Stomach (tissue), 9 donors: Measurements from ENCODE around the gene ABHD17B. TPM values are rescaled to one million over a fixed set of nuclear protein-coding genes. Genes with fewer than 3 reads are reported as not detected.

Source experiments
- DNase-seq, 2 donors: peaks; one replicate each; pipeline versions ENCODE4 v3.0.0 to v3.0.0-alpha.2; 2013 to 2019
- H3K27ac ChIP-seq, 5 donors: fragments of 200-600 bp in 4 of 5; sonication (generic) in 4 of 5; one replicate each; pipeline ENCODE4 v1.5.1; 2013 to 2019; ENCODE audit warnings: mild to moderate bottlenecking in 1 of 5, moderate library complexity in 1 of 5
- H3K27me3 ChIP-seq, 3 donors: fragments of 200-600 bp; sonication (generic); one replicate each; pipeline ENCODE4 v1.5.1; 2017 to 2019; ENCODE audit warnings: mixed run types in 1 of 3
- H3K36me3 ChIP-seq, 4 donors: fragments of 200-600 bp; sonication (generic); 1 replicate in 3 of 4; 2 replicates in 1 of 4; pipeline ENCODE4 v1.5.1; 2016 to 2019
- H3K4me1 ChIP-seq, 4 donors: fragments of 200-600 bp; sonication (generic); one replicate each; pipeline ENCODE4 v1.5.1; 2016 to 2019
- H3K4me3 ChIP-seq, 4 donors: fragments of 200-600 bp; sonication (generic) in 3 of 4; one replicate each; pipeline ENCODE4 v1.5.1; 2016 to 2019; ENCODE audit warnings: mild to moderate bottlenecking in 1 of 4
- H3K9me3 ChIP-seq, 4 donors: fragments of 200-600 bp; sonication (generic); one replicate each; pipeline ENCODE4 v1.5.1; 2016 to 2019
- CTCF ChIP-seq, 7 experiments: fragments of 450-650 bp in 4 of 7; fragments of 200-600 bp in 3 of 7; sonication (generic) in 3 of 7; IDR thresholded peaks; one replicate each; pipeline ENCODE4 v1.5.1; 2016 to 2019; ENCODE audit warnings: antibody characterized with exemption in 7 of 7, control low read depth in 2 of 7, mild to moderate bottlenecking in 1 of 7
- EP300 ChIP-seq: sonication (generic); formaldehyde crosslinking; IDR thresholded peaks from one replicate; pipeline ENCODE4 v1.6.1; 2017; ENCODE audit warnings: antibody characterized with exemption
- POLR2A ChIP-seq, 4 donors: fragments of 450-650 bp; IDR thresholded peaks; one replicate each; pipeline ENCODE4 v1.6.1; 2016; ENCODE audit warnings: antibody characterized with exemption in 4 of 4, control low read depth in 2 of 4, mild to moderate bottlenecking in 1 of 4, moderate library complexity in 1 of 4
- POLR2AphosphoS5 ChIP-seq, 3 donors: sonication (generic); formaldehyde crosslinking; IDR thresholded peaks; one replicate each; pipeline ENCODE4 v1.6.1; 2016; ENCODE audit warnings: antibody characterized with exemption in 3 of 3
- WGBS, 5 donors: extraction: QIAGEN DNeasy Blood & Tissue Kit in 3 of 5; methylation state at CpG; one replicate each; pipeline versions ENCODE4 v1.1.5 to v1.1.7; 2013 to 2018; 5-methylcytosine and 5-hydroxymethylcytosine counted together
- intact Hi-C: fragments of 100-400 bp; cut with DNase I; formaldehyde crosslinking; loops from one replicate; pipeline ENCODE4 v1.15.1; 2023; ENCODE audit warnings: low total_unique reads
- polyA plus RNA-seq, 3 donors: library from polyadenylated mRNA; stranded (reverse); fragments of 200-250 nt; gene quantifications; one replicate each; pipeline ENCODE4 v1.2.3, GENCODE V29; 2013
- total RNA-seq, 5 donors: library from RNA; depleted of rRNA; stranded (reverse); fragments of >200 nt; gene quantifications; one replicate each; pipeline versions ENCODE4 v1.1.0 to v1.2.3, GENCODE V29; 2014 to 2016
- donor health status: healthy with polysubstance abuse.
- donor health status: Bipolar disorder and iron deficiency.
- donor health status: healthy.

The ABHD17B gene
- total and polyA plus RNA-seq, 8 donors = 4.0 to 57.5 (median 11.2) TPM

DNA sequence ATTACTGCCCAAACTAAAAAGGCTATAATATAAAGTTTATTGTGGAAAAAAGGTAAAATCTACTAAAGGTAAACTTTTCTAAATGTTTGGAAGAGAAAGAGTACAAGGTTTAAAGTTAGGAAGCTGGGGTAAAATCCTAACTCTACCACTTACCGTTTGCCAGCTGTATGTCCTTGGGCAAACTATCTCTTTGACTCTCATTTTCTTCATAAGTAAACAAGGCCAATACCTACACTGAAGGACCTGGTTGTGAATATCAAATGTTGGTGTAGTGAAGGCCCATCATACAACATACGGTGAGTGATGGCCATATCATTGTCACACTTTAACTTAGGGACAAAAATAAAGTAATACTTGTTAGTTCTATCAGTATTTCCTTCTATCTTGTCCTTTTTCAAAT lies 34.9 kb downstream of the ABHD17B start:
- TF ChIP-seq CTCF (IDR thresholded peaks at IDR 0.05) (no peak), POLR2A (IDR thresholded peaks at IDR 0.05) (no peak), EP300 (no peak), POLR2AphosphoS5 (IDR thresholded peaks at IDR 0.05) (no peak)
- Histone ChIP-seq H3K27ac (no peak overlapping the region), H3K36me3 (peaks cover 0 to 22% (median 12%) of the 10 kb centered on the region in 4 donors), H3K4me3 (no peak overlapping the region), H3K4me1 (no peaks in the 10 kb centered on the region), H3K27me3 (no peaks in the 10 kb centered on the region), H3K9me3 (peaks cover 4 to 38% (median 20%) of the 10 kb centered on the region in 4 donors)
- intact Hi-C loops = no loop called here
- no peak for DNase-seq
- WGBS, 5 donors = 88 to 96% (median 92%) methylated on average over 2 of the region's 2 CpGs

- TF ChIP-seq POLR2AphosphoS5 (IDR thresholded peaks at IDR 0.05) (no peak), POLR2A (IDR thresholded peaks at IDR 0.05) (no peak), EP300 (no peak), CTCF (IDR thresholded peaks at IDR 0.05) (no peak)
- Histone ChIP-seq H3K4me3 (no peak overlapping the region), H3K9me3 (peaks cover 4 to 35% (median 20%) of the 10 kb centered on the region in 4 donors), H3K27me3 (no peaks in the 10 kb centered on the region), H3K36me3 (peaks cover 0 to 22% (median 12%) of the 10 kb centered on the region in 4 donors), H3K4me1 (no peaks in the 10 kb centered on the region), H3K27ac (no peak overlapping the region)
- intact Hi-C loops = no loop called here
- DNase-seq = no peak
- 91 to 97% (median 94%) methylated on average over 6 of the region's 6 CpGs for WGBS, 5 donors
Observed at GRCh38 chr9:71875345-71875744, 35.6 kb downstream of the ABHD17B start.

DNA sequence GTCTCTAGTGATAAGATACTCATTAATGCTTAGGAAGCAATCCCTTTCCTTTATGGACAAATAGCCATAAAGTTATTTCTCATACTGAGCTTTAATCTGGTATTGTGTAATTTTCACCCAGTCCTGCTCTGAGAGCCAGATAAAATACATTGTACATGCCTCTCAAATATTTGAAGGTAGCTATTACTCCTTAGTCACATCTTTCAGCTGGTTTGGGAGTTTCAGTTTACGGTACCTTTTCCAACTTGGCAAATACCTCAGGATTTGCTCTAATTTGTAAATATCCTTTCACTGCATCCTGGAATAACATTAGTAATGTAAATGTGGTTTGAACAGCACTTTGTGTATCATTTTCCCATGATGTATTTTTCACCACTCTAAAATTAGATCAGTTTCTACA lies 47.4 kb downstream of the ABHD17B start:
- peaks cover 3 to 25% (median 15%) of the 10 kb centered on the region in 4 donors for H3K9me3 ChIP-seq
- peaks cover 0 to 5% (median 2%) of the 10 kb centered on the region in 4 donors for H3K4me1 ChIP-seq

DNA sequence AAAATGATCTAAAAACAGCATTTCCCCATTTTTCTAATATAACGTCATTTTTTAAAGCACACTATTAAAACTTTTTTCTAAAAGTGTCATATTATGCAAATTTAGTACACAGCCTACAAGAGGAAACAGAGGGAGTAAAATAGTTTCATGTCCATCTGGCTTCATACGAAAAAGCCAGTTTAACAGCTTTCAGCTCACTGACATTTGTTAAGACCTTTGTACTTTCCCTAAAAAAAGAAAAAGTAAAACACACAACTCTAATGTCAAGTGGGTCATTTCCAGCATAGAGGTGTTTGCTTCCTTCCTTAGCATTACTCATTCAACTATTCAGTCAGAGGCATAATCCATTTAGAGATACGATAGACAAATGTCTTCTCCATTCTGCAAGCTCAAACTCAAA lies 49.4 kb downstream of the ABHD17B start:
- H3K9me3 ChIP-seq = peaks cover 3 to 25% (median 15%) of the 10 kb centered on the region in 4 donors
- TF ChIP-seq CTCF (IDR thresholded peaks at IDR 0.05) = no peak
- no peak for TF ChIP-seq EP300
- no peak for TF ChIP-seq POLR2AphosphoS5 (IDR thresholded peaks at IDR 0.05)
- TF ChIP-seq POLR2A (IDR thresholded peaks at IDR 0.05) = no peak
- peaks cover 0 to 5% (median 2%) of the 10 kb centered on the region in 4 donors for H3K4me1 ChIP-seq
- H3K36me3 ChIP-seq = peaks cover 3 to 21% (median 17%) of the 10 kb centered on the region in 4 donors
- 67 to 83% (median 75%) methylated on average over 3 of the region's 3 CpGs for WGBS, 5 donors
- no peaks in the 10 kb centered on the region for H3K27me3 ChIP-seq
- H3K27ac ChIP-seq = no peak overlapping the region
- intact Hi-C loops = no loop called here
- peak in 1 of 2 donors; percentile 62 for DNase-seq
- H3K4me3 ChIP-seq = no peak overlapping the region

More for the DNA sequence above, 47.4 kb downstream of the ABHD17B start:
- Histone ChIP-seq H3K27me3 (no peaks in the 10 kb centered on the region), H3K4me3 (no peak overlapping the region), H3K27ac (no peak overlapping the region), H3K36me3 (peaks cover 3 to 36% (median 28%) of the 10 kb centered on the region in 4 donors)
- peak in 1 of 2 donors; percentile 10 for DNase-seq
- 35 to 67% (median 53%) methylated on average over 1 of the region's 1 CpG for WGBS, 5 donors
- TF ChIP-seq POLR2AphosphoS5 (IDR thresholded peaks at IDR 0.05) (no peak), POLR2A (IDR thresholded peaks at IDR 0.05) (no peak), CTCF (IDR thresholded peaks at IDR 0.05) (no peak), EP300 (no peak)
- intact Hi-C loops = no loop called here
